Dedifferentiated amniotic fluid mesenchymal stem cell (primary cell): Measurements from ENCODE around the gene LPIN1.
"Not testable (repeated sequence)": the region's sequence is repeated elsewhere in the genome, so short reads cannot be mapped to it uniquely, and the experiment has no call there.

Source experiments
- DNase-seq: peaks from one replicate; pipeline ENCODE4 v3.0.0-alpha.2; 2016; ENCODE audit errors: extremely low spot score

Gene LPIN1

GRCh38 chr2:11832531-11832930 is 86.1 kb downstream of the LPIN1 start:
- DNase-seq, result no peak

GRCh38 chr2:11833601-11834000 is 87.2 kb downstream of the LPIN1 start:
- DNase-seq, result peak; percentile 14

GRCh38 chr2:11835403-11835802 is 89.0 kb downstream of the LPIN1 start:
- no peak for DNase-seq

GRCh38 chr2:11836647-11837219 is 90.3 kb downstream of the LPIN1 start:
- DNase-seq, result no peak

- DNase-seq, result no peak
These were observed 91.7 kb downstream of the LPIN1 start for GRCh38 chr2:11837875-11838734.

- DNase-seq, result no peak
These were observed 93.5 kb downstream of the LPIN1 start for GRCh38 chr2:11839916-11840315.

- no peak for DNase-seq
These were observed 95.9 kb downstream of the LPIN1 start for GRCh38 chr2:11842336-11842735.

- DNase-seq, result not testable (repeated sequence)
These were observed 98.4 kb downstream of the LPIN1 start for GRCh38 chr2:11844798-11845197.

GRCh38 chr2:11847935-11848334 is 101.5 kb downstream of the LPIN1 start:
- not testable (repeated sequence) for DNase-seq

- DNase-seq, result no peak
These were observed 103.7 kb downstream of the LPIN1 start for GRCh38 chr2:11850082-11850481.

- DNase-seq, result no peak
These were observed 106.2 kb downstream of the LPIN1 start for GRCh38 chr2:11852526-11853196.

- DNase-seq, result no peak
These were observed 106.8 kb downstream of the LPIN1 start for GRCh38 chr2:11853197-11853588.

- DNase-seq, result no peak
These were observed 108.8 kb downstream of the LPIN1 start for GRCh38 chr2:11855064-11855760.

- no peak for DNase-seq
These were observed 109.7 kb downstream of the LPIN1 start for GRCh38 chr2:11856095-11856494.

- no peak for DNase-seq
These were observed 112.5 kb downstream of the LPIN1 start for GRCh38 chr2:11858883-11859282.

GRCh38 chr2:11859975-11860374 is 113.5 kb downstream of the LPIN1 start:
- DNase-seq, result not testable (repeated sequence)

GRCh38 chr2:11861044-11861443 is 114.6 kb downstream of the LPIN1 start:
- DNase-seq, result no peak

GRCh38 chr2:11862049-11862448 is 115.6 kb downstream of the LPIN1 start:
- DNase-seq, result no peak

- DNase-seq, result no peak
These were observed 116.7 kb downstream of the LPIN1 start for GRCh38 chr2:11863103-11863502.

GRCh38 chr2:11863513-11864328 is 117.3 kb downstream of the LPIN1 start:
- DNase-seq, result peak; percentile 87

GRCh38 chr2:11864724-11865123 is 118.3 kb downstream of the LPIN1 start:
- no peak for DNase-seq
